Natural killer cell treated with Interleukin-12 subunit alpha and Interleukin-12 subunit beta and Interleukin-15 and Interleukin-18, amount 100 ng/mL, for 72 hours (primary cell): Measurements from ENCODE around the gene DFFB. TPM values are rescaled to one million over a fixed set of nuclear protein-coding genes. Genes with fewer than 3 reads are reported as not detected.

Experiments used
- ATAC-seq, 2 donors: fragments of 150-1000 bp; cut with Tn5 transposase in 1 of 2; sonication (Bioruptor Pico), chemical (Tn5 transposase) in 1 of 2; 2 replicates each; pipeline ENCODE4 v1.10.0; 2021
- DNase-seq: peaks from one replicate; pipeline ENCODE4 v3.0.0; 2022; ENCODE audit warnings: low spot score
- H3K27ac Mint-ChIP-seq, 2 donors: 1 replicate in 1 of 2; 2 replicates in 1 of 2; pipeline ENCODE4 v1.8.0; 2022; ENCODE audit warnings: mixed read lengths in 2 of 2, mild to moderate bottlenecking in 1 of 2, moderate library complexity in 1 of 2
- H3K27me3 Mint-ChIP-seq, 2 donors: 1 replicate in 1 of 2; 2 replicates in 1 of 2; pipeline ENCODE4 v1.8.0; 2022; ENCODE audit warnings: mixed read lengths in 2 of 2
- H3K36me3 Mint-ChIP-seq: one replicate; pipeline ENCODE4 v1.8.0; 2022; ENCODE audit warnings: mixed read lengths
- H3K4me1 Mint-ChIP-seq, 2 donors: 1 replicate in 1 of 2; 2 replicates in 1 of 2; pipeline ENCODE4 v1.8.0; 2022; ENCODE audit warnings: low read depth in 2 of 2, mixed read lengths in 2 of 2, mild to moderate bottlenecking in 1 of 2
- H3K4me3 Mint-ChIP-seq: one replicate; pipeline ENCODE4 v1.8.0; 2022; ENCODE audit warnings: mixed read lengths
- H3K9me3 Mint-ChIP-seq: 2 replicates; pipeline ENCODE4 v1.8.0; 2022; ENCODE audit warnings: mixed read lengths
- total RNA-seq, 2 donors: library from RNA; stranded (reverse); gene quantifications; one replicate each; pipeline ENCODE4 v1.2.3, GENCODE V29; 2022

DFFB gene
- total RNA-seq, 2 donors from 2014 or later: 13.3 to 19.4 TPM

GRCh38 chr1:3868464-3869006, 11.3 kb downstream of the DFFB start:
- no peaks in the 10 kb centered on the region for H3K9me3 Mint-ChIP-seq
- peaks cover 0 to 6% of the 10 kb centered on the region in 2 donors for H3K4me1 Mint-ChIP-seq
- DNase-seq: no peak
- H3K4me3 Mint-ChIP-seq: no peak overlapping the region
- peak in 1 of 2 donors; percentile 36 for ATAC-seq
- no peaks in the 10 kb centered on the region for H3K27me3 Mint-ChIP-seq
- peaks cover 4% of the 10 kb centered on the region for H3K36me3 Mint-ChIP-seq
- H3K27ac Mint-ChIP-seq: peak overlapping the region in 1 of 2 donors; percentile 86

- Mint-ChIP-seq H3K27ac (no peak overlapping the region), H3K9me3 (no peaks in the 10 kb centered on the region), H3K4me1 (peaks cover 0 to 6% of the 10 kb centered on the region in 2 donors), H3K4me3 (no peak overlapping the region), H3K36me3 (peaks cover 4% of the 10 kb centered on the region), H3K27me3 (no peaks in the 10 kb centered on the region)
- ATAC-seq (no peak), DNase-seq (no peak)
Observed at GRCh38 chr1:3869751-3870301, 12.6 kb downstream of the DFFB start.

- peaks cover 9% of the 10 kb centered on the region for H3K36me3 Mint-ChIP-seq
- no peak overlapping the region for H3K27ac Mint-ChIP-seq
- H3K27me3 Mint-ChIP-seq: no peaks in the 10 kb centered on the region
- no peaks in the 10 kb centered on the region for H3K9me3 Mint-ChIP-seq
- no peak for ATAC-seq
- DNase-seq: no peak
- H3K4me3 Mint-ChIP-seq: no peak overlapping the region
- peaks cover 0 to 6% of the 10 kb centered on the region in 2 donors for H3K4me1 Mint-ChIP-seq
Observed at GRCh38 chr1:3871451-3871805, 14.2 kb downstream of the DFFB start.

- peaks cover 9% of the 10 kb centered on the region for H3K36me3 Mint-ChIP-seq
- H3K27ac Mint-ChIP-seq: no peak overlapping the region
Observed at GRCh38 chr1:3872546-3872945, 15.3 kb downstream of the DFFB start.

GRCh38 chr1:3874736-3875135, 17.5 kb downstream of the DFFB start:
- Mint-ChIP-seq H3K4me3 (no peak overlapping the region), H3K27me3 (no peaks in the 10 kb centered on the region), H3K4me1 (no peaks in the 10 kb centered on the region), H3K36me3 (peaks cover 15% of the 10 kb centered on the region), H3K9me3 (no peaks in the 10 kb centered on the region), H3K27ac (no peak overlapping the region)
- DNase-seq: no peak
- no peak for ATAC-seq

More at GRCh38 chr1:3872546-3872945, 15.3 kb downstream of the DFFB start:
- DNase-seq: no peak
- Mint-ChIP-seq H3K27me3 (no peaks in the 10 kb centered on the region), H3K4me1 (peaks cover 0 to 4% of the 10 kb centered on the region in 2 donors), H3K4me3 (no peak overlapping the region), H3K9me3 (no peaks in the 10 kb centered on the region)
- ATAC-seq: no peak

GRCh38 chr1:3876716-3877115, 19.4 kb downstream of the DFFB start:
- Mint-ChIP-seq H3K4me3 (no peak overlapping the region), H3K27me3 (no peaks in the 10 kb centered on the region), H3K27ac (no peak overlapping the region), H3K4me1 (peaks cover 0 to 3% of the 10 kb centered on the region in 2 donors), H3K9me3 (no peaks in the 10 kb centered on the region), H3K36me3 (peaks cover 15% of the 10 kb centered on the region)
- no peak for ATAC-seq
- DNase-seq: no peak

- ATAC-seq: no peak
- Mint-ChIP-seq H3K4me1 (peaks cover 6 to 9% of the 10 kb centered on the region in 2 donors), H3K9me3 (no peaks in the 10 kb centered on the region), H3K27me3 (no peaks in the 10 kb centered on the region), H3K4me3 (no peak overlapping the region), H3K27ac (no peak overlapping the region), H3K36me3 (peaks cover 15% of the 10 kb centered on the region)
- DNase-seq: no peak
Observed at GRCh38 chr1:3879099-3879498, 21.8 kb downstream of the DFFB start.

GRCh38 chr1:3879787-3880428, 22.6 kb downstream of the DFFB start:
- ATAC-seq: no peak
- Mint-ChIP-seq H3K36me3 (peaks cover 15% of the 10 kb centered on the region), H3K27me3 (no peaks in the 10 kb centered on the region), H3K4me3 (no peak overlapping the region), H3K9me3 (no peaks in the 10 kb centered on the region), H3K27ac (no peak overlapping the region), H3K4me1 (peaks cover 6 to 16% of the 10 kb centered on the region in 2 donors)
- DNase-seq: no peak

GRCh38 chr1:3880429-3881192, 23.3 kb downstream of the DFFB start:
- Mint-ChIP-seq H3K27me3 (no peaks in the 10 kb centered on the region), H3K4me3 (no peak overlapping the region), H3K27ac (peak overlapping the region in 1 of 2 donors; percentile 79), H3K9me3 (no peaks in the 10 kb centered on the region), H3K36me3 (peaks cover 10% of the 10 kb centered on the region), H3K4me1 (peaks cover 6 to 17% of the 10 kb centered on the region in 2 donors)
- DNase-seq (no peak), ATAC-seq (peak in 1 of 2 donors; percentile 2)

- Mint-ChIP-seq H3K4me1 (peaks cover 6 to 17% of the 10 kb centered on the region in 2 donors), H3K27me3 (no peaks in the 10 kb centered on the region), H3K4me3 (no peak overlapping the region), H3K27ac (peak overlapping the region in 1 of 2 donors; percentile 79), H3K36me3 (peaks cover 10% of the 10 kb centered on the region), H3K9me3 (no peaks in the 10 kb centered on the region)
- ATAC-seq (peak in 1 of 2 donors; percentile 50), DNase-seq (no peak)
Observed at GRCh38 chr1:3881193-3881480, 23.9 kb downstream of the DFFB start.

GRCh38 chr1:3883194-3883925, 26.1 kb downstream of the DFFB start:
- no peaks in the 10 kb centered on the region for H3K9me3 Mint-ChIP-seq
- peaks cover 6 to 22% of the 10 kb centered on the region in 2 donors for H3K4me1 Mint-ChIP-seq
- peak; percentile 70 for DNase-seq
- peak overlapping the region; percentile 79 to 94 for H3K27ac Mint-ChIP-seq
- no peaks in the 10 kb centered on the region for H3K27me3 Mint-ChIP-seq
- peak; percentile 86 to 88 for ATAC-seq
- H3K36me3 Mint-ChIP-seq: peaks cover 10% of the 10 kb centered on the region
- peak overlapping the region; percentile 56 for H3K4me3 Mint-ChIP-seq

- ATAC-seq (no peak), DNase-seq (no peak)
- Mint-ChIP-seq H3K27ac (peak overlapping the region; percentile 79 to 94), H3K36me3 (peaks cover 4% of the 10 kb centered on the region), H3K4me3 (no peak overlapping the region), H3K4me1 (peaks cover 10 to 29% of the 10 kb centered on the region in 2 donors), H3K9me3 (no peaks in the 10 kb centered on the region), H3K27me3 (no peaks in the 10 kb centered on the region)
Observed at GRCh38 chr1:3884966-3885365, 27.7 kb downstream of the DFFB start.

GRCh38 chr1:3885611-3886010, 28.3 kb downstream of the DFFB start:
- H3K27ac Mint-ChIP-seq: peak overlapping the region in 1 of 2 donors; percentile 47
- no peak overlapping the region for H3K4me3 Mint-ChIP-seq
- no peaks in the 10 kb centered on the region for H3K27me3 Mint-ChIP-seq
- peaks cover 8% of the 10 kb centered on the region for H3K36me3 Mint-ChIP-seq
- no peak for DNase-seq
- peaks cover 16 to 36% of the 10 kb centered on the region in 2 donors for H3K4me1 Mint-ChIP-seq
- no peak for ATAC-seq
- H3K9me3 Mint-ChIP-seq: no peaks in the 10 kb centered on the region
